Cardiac fibroblast (primary cell): ENCODE measurements around the gene EVA1C.

Source experiments
- DNase-seq, 2 donors: peaks; one replicate each; pipeline versions ENCODE4 v3.0.0 to v3.0.0-alpha.2; 2010; ENCODE audit warnings: low read depth in 2 of 2
- H3K4me3 ChIP-seq, 2 donors: replicated peaks in 1 of 2; 1 replicate in 1 of 2; 2 replicates in 1 of 2; pipeline ENCODE4 v1.5.1; 2011; ENCODE audit warnings: low read depth in 2 of 2, low read length in 2 of 2, mild to moderate bottlenecking in 2 of 2, moderate library complexity in 1 of 2
- CTCF ChIP-seq: IDR thresholded peaks from one replicate; pipeline ENCODE4 v1.5.1; 2011; ENCODE audit warnings: low read depth, mild to moderate bottlenecking, low read length, inconsistent platforms

EVA1C gene

GRCh38 chr21:32413697-32414578 is 1.4 kb downstream of the EVA1C start:
- TF ChIP-seq CTCF: no peak
- peak; percentile 36 to 86 for DNase-seq
- peak overlapping the region; percentile 69 to 71 for H3K4me3 ChIP-seq

GRCh38 chr21:32414579-32415358 is 2.3 kb downstream of the EVA1C start:
- peak; percentile 67 to 73 for DNase-seq
- H3K4me3 ChIP-seq: peak overlapping the region in 1 of 2 donors; percentile 16
- peak; percentile 58 for TF ChIP-seq CTCF

- peak in 1 of 2 donors; percentile 52 for DNase-seq
- no peak for TF ChIP-seq CTCF
- peak overlapping the region in 1 of 2 donors; percentile 0 for H3K4me3 ChIP-seq
Observed at GRCh38 chr21:32415451-32416398, 3.2 kb downstream of the EVA1C start.

GRCh38 chr21:32418146-32418545 is 5.6 kb downstream of the EVA1C start:
- no peak for TF ChIP-seq CTCF
- no peak overlapping the region for H3K4me3 ChIP-seq
- DNase-seq: no peak

- H3K4me3 ChIP-seq: no peak overlapping the region
- no peak for TF ChIP-seq CTCF
- DNase-seq: no peak
Observed at GRCh38 chr21:32422064-32422463, 9.6 kb downstream of the EVA1C start.
